Endothelial cell of umbilical vein (primary cell): ENCODE data around the gene PLEKHG5. TPM values are rescaled to one million over a fixed set of nuclear protein-coding genes. Genes with fewer than 3 reads are reported as not detected.

ENCODE experiments used
- BruUV-seq: library from RNA; stranded (reverse); fragments of 400-500 nt; replicated peaks from 2 replicates; lab custom pipeline; 2021; lab: Mats Ljungman, UMichigan
- CTCF ChIA-PET: fragments of 300-600, 350-600 bp; sonication (Branson Sonifier 250); formaldehyde crosslinking; loops from one replicate; lab custom pipeline; 2021; ENCODE audit warnings: antibody characterized with exemption, inconsistent platforms; lab: Charles Lee
- POLR2A ChIA-PET: fragments of 300-600, 350-600 bp; sonication (Branson Sonifier 250); formaldehyde crosslinking; loops from one replicate; lab custom pipeline; 2021; ENCODE audit warnings: antibody characterized with exemption, inconsistent platforms; lab: Charles Lee
- DNase-seq: peaks from one replicate; pipeline ENCODE4 v3.0.0-alpha.2; 2011; ENCODE audit warnings: low read depth, low spot score
- FAIRE-seq: peaks from 2 replicates; lab custom pipeline; 2011; peaks lifted over from hg19 to GRCh38; lab: Jason Lieb, UNC
- H2AFZ ChIP-seq: 2 replicates; pipeline ENCODE4 v1.6.0; 2012; ENCODE audit warnings: low read depth, low read length, control low read depth, inconsistent platforms
- H3K27ac ChIP-seq: 2 replicates; pipeline ENCODE4 v1.5.1; 2011; ENCODE audit warnings: low read depth, mild to moderate bottlenecking, control low read depth, low read length, moderate library complexity; ENCODE audit not compliant: insufficient read depth
- H3K27me3 ChIP-seq, 2 experiments: 2 replicates each; pipeline versions ENCODE4 v1.6.0 to v1.6.1; 2011; ENCODE audit warnings: low read length in 2 of 2, mixed read lengths in 1 of 2; ENCODE audit not compliant: control insufficient read depth in 2 of 2, insufficient read depth in 2 of 2
- H3K36me3 ChIP-seq, 2 experiments: 2 replicates in 1 of 2; 3 replicates in 1 of 2; pipeline ENCODE4 v1.5.1; 2011; ENCODE audit warnings: low read length in 2 of 2, mild to moderate bottlenecking in 1 of 2, moderate library complexity in 1 of 2; ENCODE audit not compliant: control insufficient read depth in 2 of 2, insufficient read depth in 2 of 2; ENCODE audit errors: extremely low read depth in 1 of 2
- H3K4me1 ChIP-seq: 3 replicates; pipeline ENCODE4 v1.5.1; 2011; ENCODE audit warnings: mild to moderate bottlenecking, low read length; ENCODE audit not compliant: control insufficient read depth, insufficient read depth; ENCODE audit errors: extremely low read depth
- H3K4me2 ChIP-seq: 2 replicates; pipeline ENCODE4 v1.6.1; 2011; ENCODE audit warnings: low read length, control low read depth, mixed read lengths; ENCODE audit not compliant: insufficient read depth
- H3K4me3 ChIP-seq, 3 experiments: fragments of 200-600 bp in 1 of 3; sonication (generic), shearing (Covaris generic) in 1 of 3; replicated peaks in 1 of 3; 2 replicates each; pipeline ENCODE4 v1.5.1; 2011 to 2016; ENCODE audit warnings: control low read depth in 3 of 3, low read length in 3 of 3, mild to moderate bottlenecking in 2 of 3, inconsistent platforms in 1 of 3, low read depth in 1 of 3, moderate library complexity in 1 of 3; ENCODE audit not compliant: insufficient read depth in 1 of 3
- H3K79me2 ChIP-seq: 2 replicates; pipeline ENCODE4 v1.6.0; 2012; ENCODE audit warnings: low read length, inconsistent platforms; ENCODE audit not compliant: control insufficient read depth, insufficient read depth
- H3K9ac ChIP-seq: replicated peaks from 2 replicates; pipeline ENCODE3; 2011; ENCODE audit warnings: low read length, control low read depth; ENCODE audit not compliant: insufficient read depth; ENCODE audit errors: extremely low read depth
- H3K9me1 ChIP-seq: replicated peaks from 3 replicates; pipeline ENCODE4 v1.6.0; 2011; ENCODE audit warnings: mild to moderate bottlenecking, low read length; ENCODE audit not compliant: control insufficient read depth, insufficient read depth; ENCODE audit errors: extremely low read depth
- H3K9me3 ChIP-seq: replicated peaks from 2 replicates; pipeline ENCODE4 v1.5.1; 2012; ENCODE audit warnings: low read length, inconsistent platforms; ENCODE audit not compliant: control insufficient read depth, insufficient read depth
- H4K20me1 ChIP-seq: replicated peaks from 2 replicates; pipeline ENCODE3; 2011; ENCODE audit warnings: mild to moderate bottlenecking, low read length; ENCODE audit not compliant: control insufficient read depth, insufficient read depth; ENCODE audit errors: extremely low read depth
- POLR2AphosphoS5 ChIP-seq: IDR thresholded peaks from 2 replicates; pipeline ENCODE4 v1.6.1; 2012; ENCODE audit warnings: low read depth, mild to moderate bottlenecking, control low read depth, low read length, moderate library complexity; ENCODE audit not compliant: insufficient read depth
- dilution Hi-C: fragments of 300-500 bp; cut with MboI; formaldehyde crosslinking; loops from one replicate; pipeline ENCODE4 v1.15.0; 2019; ENCODE audit warnings: low sequenced_read_pairs; ENCODE audit not compliant: extremely low pct_ligation_motif_present
- intact Hi-C: fragments of 100-400 bp; cut with micrococcal nuclease; formaldehyde crosslinking; loops from one replicate; pipeline ENCODE4 v1.10.0; 2022
- polyA plus RNA-seq, 4 experiments: library from polyadenylated mRNA; depleted of rRNA in 3 of 4; stranded (reverse) in 3 of 4; unstranded in 1 of 4; fragments of >200 nt; gene quantifications; 2 replicates each; pipeline versions ENCODE4 v1.2.1 to v1.2.3, GENCODE V29; 2011 to 2012; ENCODE audit warnings: missing spikeins in 1 of 4
- total RNA-seq: library from RNA; stranded (reverse); gene quantifications from 2 replicates; pipeline ENCODE4 v1.2.3, GENCODE V29; 2021
- TF ChIP-seq, protein P1 (sequence below), 2 donors: IDR thresholded peaks; 1 replicate in 1 of 2; 2 replicates in 1 of 2; pipeline ENCODE4 v1.5.1; 2011; ENCODE audit warnings: low read length in 2 of 2, mild to moderate bottlenecking in 2 of 2, moderate library complexity in 2 of 2, control low read depth in 1 of 2, inconsistent platforms in 1 of 2, low read depth in 1 of 2; ENCODE audit not compliant: insufficient read depth in 1 of 2; ENCODE audit errors: extremely low read depth in 1 of 2

PLEKHG5 gene
- total and polyA plus RNA-seq, 2 donors (not counting 3 experiments of a cell fraction or from before 2014, with no cell fraction given) = 30.6 to 56.9 TPM

GRCh38 chr1:6440198-6441126, 51.0 kb downstream of the PLEKHG5 start:
- H3K9ac ChIP-seq = no peak overlapping the region
- FAIRE-seq (no peak), DNase-seq (no peak)
- ChIA-PET CTCF (interaction anchor here (0.6 to 10.3 kb wide), 15 partner anchors 11 to 236 kb away, joined by 3 to 202 read pairs (median 4); partner anchors contain the start of genes ACOT7, ESPN, HES2 and PLEKHG5), POLR2A (no interaction called here)
- no peaks in the 10 kb centered on the region for H3K79me2 ChIP-seq
- peaks cover 0 to 2% of the 10 kb centered on the region in 2 experiments for H3K27me3 ChIP-seq
- intact Hi-C loops (no loop called here), dilution Hi-C loops (no loop called here)
- TF ChIP-seq, protein P1, sequence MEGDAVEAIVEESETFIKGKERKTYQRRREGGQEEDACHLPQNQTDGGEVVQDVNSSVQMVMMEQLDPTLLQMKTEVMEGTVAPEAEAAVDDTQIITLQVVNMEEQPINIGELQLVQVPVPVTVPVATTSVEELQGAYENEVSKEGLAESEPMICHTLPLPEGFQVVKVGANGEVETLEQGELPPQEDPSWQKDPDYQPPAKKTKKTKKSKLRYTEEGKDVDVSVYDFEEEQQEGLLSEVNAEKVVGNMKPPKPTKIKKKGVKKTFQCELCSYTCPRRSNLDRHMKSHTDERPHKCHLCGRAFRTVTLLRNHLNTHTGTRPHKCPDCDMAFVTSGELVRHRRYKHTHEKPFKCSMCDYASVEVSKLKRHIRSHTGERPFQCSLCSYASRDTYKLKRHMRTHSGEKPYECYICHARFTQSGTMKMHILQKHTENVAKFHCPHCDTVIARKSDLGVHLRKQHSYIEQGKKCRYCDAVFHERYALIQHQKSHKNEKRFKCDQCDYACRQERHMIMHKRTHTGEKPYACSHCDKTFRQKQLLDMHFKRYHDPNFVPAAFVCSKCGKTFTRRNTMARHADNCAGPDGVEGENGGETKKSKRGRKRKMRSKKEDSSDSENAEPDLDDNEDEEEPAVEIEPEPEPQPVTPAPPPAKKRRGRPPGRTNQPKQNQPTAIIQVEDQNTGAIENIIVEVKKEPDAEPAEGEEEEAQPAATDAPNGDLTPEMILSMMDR (IDR thresholded peaks at IDR 0.05; ENCODE audit: extremely low read depth in 1 of 2, insufficient read depth in 1 of 2, low read depth in 1 of 2, low read length in 2 of 2) = peak; percentile 11 to 44
- no peak for TF ChIP-seq POLR2AphosphoS5
- H4K20me1 ChIP-seq = no peaks in the 10 kb centered on the region
- no peaks in the 10 kb centered on the region for H3K4me1 ChIP-seq
- no peaks in the 10 kb centered on the region for H3K9me1 ChIP-seq
- H3K9me3 ChIP-seq = no peaks in the 10 kb centered on the region
- H3K36me3 ChIP-seq = no peaks in the 10 kb centered on the region
- H3K27ac ChIP-seq = no peak overlapping the region
- H3K4me3 ChIP-seq = no peak overlapping the region
- BruUV-seq = no TSS peak
- H3K4me2 ChIP-seq = no peak overlapping the region
- no peak overlapping the region for H2AFZ ChIP-seq
